Uterus (tissue), 4 donors: ENCODE measurements around the gene ATP13A2. TPM values are rescaled to one million over a fixed set of nuclear protein-coding genes. Genes with fewer than 3 reads are reported as not detected.
"Not testable (repeated sequence)": the region's sequence is repeated elsewhere in the genome, so short reads cannot be mapped to it uniquely, and the experiment has no call there.

Source experiments
- DNase-seq, 2 donors: peaks; one replicate each; pipeline ENCODE4 v3.0.0-alpha.2; 2019 to 2020
- H3K27ac ChIP-seq, 2 donors: fragments of 200-600 bp; sonication (generic); 1 replicate in 1 of 2; 2 replicates in 1 of 2; pipeline ENCODE4 v1.5.1; 2016 to 2018
- H3K27me3 ChIP-seq, 2 donors: fragments of 200-600 bp; sonication (generic); one replicate each; pipeline ENCODE4 v1.5.1; 2018 to 2019; ENCODE audit warnings: control low read depth in 1 of 2
- H3K36me3 ChIP-seq, 2 donors: fragments of 200-600 bp; sonication (generic); one replicate each; pipeline ENCODE4 v1.5.1; 2019; ENCODE audit warnings: control low read depth in 1 of 2
- H3K4me1 ChIP-seq, 2 donors: fragments of 200-600 bp; sonication (generic); one replicate each; pipeline ENCODE4 v1.5.1; 2018 to 2019; ENCODE audit warnings: control low read depth in 1 of 2
- H3K4me3 ChIP-seq, 2 donors: fragments of 200-600 bp; sonication (generic); 1 replicate in 1 of 2; 2 replicates in 1 of 2; pipeline ENCODE4 v1.5.1; 2018 to 2019; ENCODE audit warnings: mild to moderate bottlenecking in 1 of 2
- H3K9me3 ChIP-seq, 2 donors: fragments of 200-600 bp; sonication (generic); one replicate each; pipeline ENCODE4 v1.5.1; 2019; ENCODE audit warnings: control low read depth in 1 of 2
- CTCF ChIP-seq, 4 experiments: fragments of 200-600 bp in 2 of 4; fragments of 450-650 bp in 2 of 4; sonication (generic) in 2 of 4; IDR thresholded peaks; one replicate each; pipeline ENCODE4 v1.5.1; 2016 to 2019; ENCODE audit warnings: antibody characterized with exemption in 4 of 4, mild to moderate bottlenecking in 2 of 4, moderate library complexity in 1 of 4
- POLR2A ChIP-seq, 2 donors: fragments of 450-650 bp; IDR thresholded peaks; one replicate each; pipeline ENCODE4 v1.6.1; 2016; ENCODE audit warnings: antibody characterized with exemption in 2 of 2, mild to moderate bottlenecking in 1 of 2, moderate library complexity in 1 of 2
- intact Hi-C: fragments of 100-400 bp; cut with DNase I; formaldehyde crosslinking; loops from one replicate; pipeline ENCODE4 v1.15.1; 2023; ENCODE audit warnings: low total_unique reads
- total RNA-seq, 4 donors: library from RNA; depleted of rRNA in 3 of 4; stranded (reverse); fragments of >200 nt in 3 of 4; gene quantifications; one replicate each; pipeline versions ENCODE4 v1.1.0 to v1.2.4, GENCODE V29; 2014 to 2023
- donor health status: DM: yes; HTN: yes; CAD: no.

Gene ATP13A2
- total RNA-seq, 4 donors from 2014 or later = 8.5 to 31.4 (median 19.7) TPM

DNA sequence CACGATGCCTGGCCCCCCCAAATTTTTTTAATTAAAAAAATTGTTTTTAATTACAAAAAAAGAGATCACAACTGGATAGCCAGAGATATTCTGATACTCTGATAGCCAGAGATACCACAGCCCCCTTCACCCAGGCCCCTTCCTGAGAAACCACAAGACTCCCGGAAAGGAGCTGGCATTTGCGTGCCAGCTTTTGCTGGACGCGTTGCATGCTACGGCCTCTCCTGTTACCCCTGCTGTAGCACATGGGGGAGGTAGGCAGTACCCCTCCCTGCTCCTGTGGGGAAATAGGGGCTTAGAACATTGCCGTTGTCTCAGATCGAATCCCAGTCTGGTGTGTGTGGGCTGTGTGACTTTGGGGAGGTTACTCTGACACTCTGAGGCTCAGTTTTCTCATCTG is 54.0 kb downstream of the ATP13A2 start:
- DNase-seq = no peak
- intact Hi-C loops = no loop called here
- Histone ChIP-seq H3K27me3 (no peaks in the 10 kb centered on the region), H3K27ac (no peak overlapping the region), H3K4me1 (no peaks in the 10 kb centered on the region), H3K4me3 (no peak overlapping the region), H3K36me3 (no peaks in the 10 kb centered on the region), H3K9me3 (no peaks in the 10 kb centered on the region)
- no peak for TF ChIP-seq CTCF (IDR thresholded peaks at IDR 0.05)
- no peak for TF ChIP-seq POLR2A (IDR thresholded peaks at IDR 0.05)

DNA sequence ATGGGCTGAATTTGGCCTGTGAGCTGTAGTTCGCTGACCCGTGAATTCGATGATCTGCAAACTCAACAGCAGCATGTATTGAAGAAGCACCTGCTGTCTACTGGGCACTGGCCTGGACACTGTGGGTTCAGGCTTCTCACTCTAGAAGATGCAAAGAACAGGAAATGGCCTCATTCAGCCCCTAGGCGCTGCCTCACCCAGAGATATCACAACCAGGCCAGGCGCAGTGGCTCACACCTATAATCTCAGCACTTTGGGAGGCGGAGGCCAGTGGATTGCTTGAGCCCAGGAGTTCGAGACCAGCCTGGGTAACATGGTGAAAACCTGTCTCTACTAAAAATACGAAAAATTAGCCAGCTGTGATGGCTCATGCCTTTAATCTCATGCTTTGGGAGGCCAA is 55.0 kb downstream of the ATP13A2 start:
- DNase-seq = no peak
- Histone ChIP-seq H3K36me3 (no peaks in the 10 kb centered on the region), H3K4me1 (no peaks in the 10 kb centered on the region), H3K27ac (no peak overlapping the region), H3K9me3 (no peaks in the 10 kb centered on the region), H3K4me3 (no peak overlapping the region), H3K27me3 (no peaks in the 10 kb centered on the region)
- TF ChIP-seq POLR2A (IDR thresholded peaks at IDR 0.05) (no peak), CTCF (IDR thresholded peaks at IDR 0.05) (no peak)
- intact Hi-C loops = no loop called here

DNA sequence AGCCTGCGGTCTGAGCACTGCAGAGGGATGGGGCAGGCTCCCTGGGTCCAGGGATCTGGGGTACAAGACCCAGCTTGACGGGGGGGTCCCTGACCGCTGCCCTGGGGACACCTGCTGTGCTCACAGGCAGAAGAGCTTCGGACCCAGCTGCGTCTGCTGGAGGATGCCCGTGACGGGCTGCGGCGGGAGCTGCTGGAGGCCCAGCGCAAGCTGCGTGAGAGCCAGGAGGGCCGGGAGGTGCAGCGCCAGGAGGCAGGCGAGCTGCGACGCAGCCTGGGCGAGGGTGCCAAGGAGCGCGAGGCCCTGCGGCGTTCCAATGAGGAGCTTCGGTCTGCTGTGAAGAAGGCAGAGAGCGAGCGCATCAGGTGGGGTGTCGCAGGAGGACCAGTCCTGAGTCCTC is 56.5 kb downstream of the ATP13A2 start:
- Histone ChIP-seq H3K4me3 (no peak overlapping the region), H3K27ac (no peak overlapping the region), H3K4me1 (no peaks in the 10 kb centered on the region), H3K36me3 (no peaks in the 10 kb centered on the region), H3K27me3 (no peaks in the 10 kb centered on the region), H3K9me3 (no peaks in the 10 kb centered on the region)
- no peak for DNase-seq
- intact Hi-C loops = no loop called here
- no peak for TF ChIP-seq CTCF (IDR thresholded peaks at IDR 0.05)
- no peak for TF ChIP-seq POLR2A (IDR thresholded peaks at IDR 0.05)

DNA sequence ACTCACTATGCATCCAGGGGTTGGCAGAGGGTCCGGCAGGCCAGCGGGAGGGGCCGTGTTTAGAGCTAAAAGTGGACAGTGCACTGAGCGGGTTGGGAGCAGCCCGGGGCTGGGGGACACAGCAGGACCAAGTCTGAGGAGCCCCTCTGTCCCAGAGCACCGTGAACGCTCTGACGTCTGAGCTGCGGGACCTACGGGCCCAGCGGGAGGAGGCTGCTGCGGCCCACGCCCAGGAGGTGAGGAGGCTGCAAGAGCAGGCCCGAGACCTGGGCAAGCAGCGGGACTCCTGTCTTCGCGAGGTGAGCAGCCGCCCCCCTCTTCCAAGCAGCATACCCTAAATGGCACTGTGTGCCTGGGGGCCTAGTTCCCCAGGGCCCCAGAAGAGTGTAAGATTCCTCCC is 57.1 kb downstream of the ATP13A2 start:
- Histone ChIP-seq H3K9me3 (no peaks in the 10 kb centered on the region), H3K4me1 (no peaks in the 10 kb centered on the region), H3K27ac (no peak overlapping the region), H3K27me3 (no peaks in the 10 kb centered on the region), H3K36me3 (no peaks in the 10 kb centered on the region), H3K4me3 (no peak overlapping the region)
- intact Hi-C loops = no loop called here
- TF ChIP-seq CTCF (IDR thresholded peaks at IDR 0.05) (no peak), POLR2A (IDR thresholded peaks at IDR 0.05) (no peak)
- DNase-seq = no peak

DNA sequence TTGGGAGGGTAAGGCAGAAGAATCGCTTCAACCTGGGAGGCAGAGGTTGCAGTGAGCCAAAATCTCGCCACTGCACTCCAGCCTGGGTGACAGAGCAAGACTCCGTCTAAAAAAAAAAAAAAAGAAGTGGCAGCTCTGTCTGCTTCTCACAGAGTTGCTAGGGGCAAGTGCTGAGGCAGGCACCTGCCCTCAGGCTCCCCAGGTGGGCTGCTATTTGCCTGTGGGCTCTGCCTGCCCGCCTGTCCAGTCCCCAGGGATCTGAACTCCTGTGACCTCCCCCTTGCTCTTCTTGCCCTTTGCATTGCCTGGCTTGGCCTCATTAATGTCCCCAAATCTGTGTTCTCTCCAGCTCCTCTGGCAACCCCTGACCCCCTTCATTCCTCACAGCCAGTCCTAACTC is 59.4 kb downstream of the ATP13A2 start:
- intact Hi-C loops, H3K4me1 ChIP-seq, H3K4me3 ChIP-seq: not testable (repeated sequence)

DNA sequence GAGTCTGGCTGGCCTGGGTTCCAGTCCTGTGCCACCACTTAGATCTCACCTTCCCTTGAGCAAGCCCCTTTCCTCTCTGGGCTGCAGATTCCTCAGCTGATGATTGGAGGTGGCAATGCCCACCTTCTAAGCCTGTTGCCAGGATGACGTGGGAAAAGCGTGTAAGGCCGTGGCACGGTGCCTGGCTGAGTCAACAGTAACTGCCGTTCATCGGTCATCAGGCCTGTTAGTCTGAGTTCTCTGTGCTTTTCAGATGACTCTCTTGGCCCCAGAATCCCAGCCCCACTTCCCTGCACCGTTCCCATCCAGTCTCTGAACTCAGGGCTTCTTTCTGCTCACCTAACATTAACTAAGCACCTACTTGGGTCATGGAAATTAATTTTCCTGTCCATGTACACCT is 62.7 kb downstream of the ATP13A2 start:
- H3K27ac ChIP-seq, H3K27me3 ChIP-seq, H3K4me1 ChIP-seq, intact Hi-C loops, H3K4me3 ChIP-seq, H3K36me3 ChIP-seq, DNase-seq, H3K9me3 ChIP-seq: not testable (repeated sequence)

More for the DNA sequence above, 59.4 kb downstream of the ATP13A2 start:
- H3K36me3 ChIP-seq, H3K9me3 ChIP-seq, H3K27ac ChIP-seq, H3K27me3 ChIP-seq, DNase-seq: not testable (repeated sequence)

- intact Hi-C loops = not testable (repeated sequence)
Measured at GRCh38 chr1:16948282-16948891, 63.3 kb downstream of the ATP13A2 start.

More at GRCh38 chr1:16948282-16948891, 63.3 kb downstream of the ATP13A2 start:
- not testable (repeated sequence) for DNase-seq, H3K9me3 ChIP-seq, H3K27ac ChIP-seq, H3K4me3 ChIP-seq, H3K36me3 ChIP-seq, H3K4me1 ChIP-seq, H3K27me3 ChIP-seq
